H1 (cell line): Measurements from ENCODE around the gene ZNF586. TPM values are rescaled to one million over a fixed set of nuclear protein-coding genes. Genes with fewer than 3 reads are reported as not detected.
"Not testable (repeated sequence)": the region's sequence is repeated elsewhere in the genome, so short reads cannot be mapped to it uniquely, and the experiment has no call there.

ENCODE experiments used
- CTCF ChIA-PET: fragments of 300-600 bp; sonication (Branson Sonifier 250); formaldehyde crosslinking; loops from one replicate; lab custom pipeline; 2021; ENCODE audit not compliant: partially characterized antibody; lab: Charles Lee
- POLR2A ChIA-PET: fragments of 300-600 bp; sonication (Branson Sonifier 250); formaldehyde crosslinking; loops from one replicate; lab custom pipeline; 2021; ENCODE audit warnings: inconsistent platforms; ENCODE audit not compliant: partially characterized antibody; lab: Charles Lee
- DNase-seq, 2 experiments: peaks; one replicate each; pipeline versions ENCODE4 v3.0.0 to v3.0.0-alpha.2; 2010 to 2022; ENCODE audit warnings: low spot score in 2 of 2, low read depth in 1 of 2, mixed read lengths in 1 of 2
- FAIRE-seq: peaks from 2 replicates; lab custom pipeline; 2011; peaks lifted over from hg19 to GRCh38; lab: Jason Lieb, UNC
- H2AFZ ChIP-seq: 2 replicates; pipeline ENCODE4 v1.8.1; 2012; ENCODE audit warnings: low read length, inconsistent platforms
- H2AK5ac ChIP-seq: 2 replicates; pipeline ENCODE4 v1.6.1; 2013; ENCODE audit warnings: low read depth, low read length
- H2BK120ac ChIP-seq: replicated peaks from 2 replicates; pipeline ENCODE3; 2013; ENCODE audit warnings: low read depth, low read length, inconsistent platforms
- H2BK12ac ChIP-seq: 2 replicates; pipeline ENCODE4 v1.6.1; 2013; ENCODE audit warnings: low read depth, low read length
- H2BK15ac ChIP-seq: 2 replicates; pipeline ENCODE4 v1.6.1; 2013; ENCODE audit warnings: low read length
- H2BK20ac ChIP-seq: 2 replicates; pipeline ENCODE4 v1.6.1; 2013; ENCODE audit warnings: low read length
- H2BK5ac ChIP-seq: 2 replicates; pipeline ENCODE4 v1.6.1; 2013; ENCODE audit warnings: low read depth, low read length
- H3K14ac ChIP-seq: 2 replicates; pipeline ENCODE4 v1.6.1; 2013; ENCODE audit warnings: inconsistent platforms; ENCODE audit not compliant: insufficient read length
- H3K18ac ChIP-seq: 2 replicates; pipeline ENCODE4 v1.6.1; 2013; ENCODE audit warnings: low read length; ENCODE audit errors: extremely low read depth
- H3K23ac ChIP-seq: 2 replicates; pipeline ENCODE4 v1.6.1; 2013; ENCODE audit warnings: inconsistent platforms; ENCODE audit not compliant: insufficient read length
- H3K23me2 ChIP-seq: 2 replicates; pipeline ENCODE4 v1.6.1; 2013; ENCODE audit warnings: low read depth, low read length
- H3K27ac ChIP-seq: 2 replicates; pipeline ENCODE4 v1.6.1; 2011; ENCODE audit warnings: low read depth, low read length, inconsistent platforms
- H3K27me3 ChIP-seq, 4 experiments: replicated peaks in 1 of 4; 1 replicate in 1 of 4; 2 replicates in 3 of 4; pipeline versions ENCODE4 v1.6.1 to v1.8.1; 2011 to 2013; ENCODE audit warnings: low read length in 3 of 4, mild to moderate bottlenecking in 3 of 4, inconsistent platforms in 2 of 4, mixed read lengths in 2 of 4, moderate library complexity in 1 of 4; ENCODE audit not compliant: control insufficient read depth in 3 of 4, insufficient read depth in 3 of 4; ENCODE audit errors: extremely low read depth in 1 of 4
- H3K36me3 ChIP-seq, 4 experiments: 2 replicates each; pipeline versions ENCODE4 v1.6.1 to v1.8.1; 2011 to 2013; ENCODE audit warnings: mild to moderate bottlenecking in 4 of 4, low read length in 3 of 4, moderate library complexity in 2 of 4, control low read depth in 1 of 4, inconsistent platforms in 1 of 4; ENCODE audit not compliant: insufficient read depth in 4 of 4, control insufficient read depth in 2 of 4
- H3K4ac ChIP-seq: replicated peaks from 2 replicates; pipeline ENCODE3; 2013; ENCODE audit warnings: low read length, low read depth, mixed read lengths, inconsistent platforms; ENCODE audit not compliant: insufficient read length
- H3K4me1 ChIP-seq, 4 experiments: replicated peaks in 1 of 4; 1 replicate in 1 of 4; 2 replicates in 3 of 4; pipeline versions ENCODE4 v1.6.1 to v1.8.1; 2011 to 2013; ENCODE audit warnings: low read length in 3 of 4, inconsistent platforms in 2 of 4, mixed read lengths in 1 of 4; ENCODE audit not compliant: insufficient read depth in 4 of 4, control insufficient read depth in 3 of 4
- H3K4me2 ChIP-seq, 2 experiments: 2 replicates each; pipeline versions ENCODE4 v1.6.1 to v1.8.1; 2011 to 2013; ENCODE audit warnings: low read depth in 2 of 2, low read length in 2 of 2, control low read depth in 1 of 2, inconsistent platforms in 1 of 2, mild to moderate bottlenecking in 1 of 2; ENCODE audit not compliant: insufficient read depth in 1 of 2
- H3K4me3 ChIP-seq, 4 experiments: fragments of 200-600, 300-600 bp in 1 of 4; sonication (generic), shearing (Covaris generic), sonication (Bioruptor Twin) in 1 of 4; 2 replicates each; pipeline versions ENCODE4 v1.5.1 to v1.8.1; 2011 to 2016; ENCODE audit warnings: low read length in 4 of 4, low read depth in 3 of 4, control low read depth in 2 of 4, inconsistent platforms in 2 of 4, mild to moderate bottlenecking in 2 of 4, mixed read lengths in 1 of 4, moderate library complexity in 1 of 4; ENCODE audit not compliant: insufficient read depth in 2 of 4; ENCODE audit errors: extremely low read depth in 1 of 4
- H3K56ac ChIP-seq: replicated peaks from 2 replicates; pipeline ENCODE3; 2013; ENCODE audit warnings: low read depth, mild to moderate bottlenecking, mixed read lengths, low read length, inconsistent platforms; ENCODE audit not compliant: insufficient read length
- H3K79me1 ChIP-seq: 2 replicates; pipeline ENCODE4 v1.6.1; 2013; ENCODE audit warnings: low read depth, low read length, control low read depth
- H3K79me2 ChIP-seq, 2 experiments: 2 replicates each; pipeline versions ENCODE4 v1.6.1 to v1.8.1; 2012 to 2013; ENCODE audit warnings: low read length in 2 of 2, mild to moderate bottlenecking in 2 of 2, inconsistent platforms in 1 of 2; ENCODE audit not compliant: insufficient read depth in 2 of 2, control insufficient read depth in 1 of 2
- H3K9ac ChIP-seq, 4 experiments: replicated peaks in 1 of 4; 1 replicate in 1 of 4; 2 replicates in 3 of 4; pipeline versions ENCODE4 v1.6.1 to v1.8.1; 2011 to 2013; ENCODE audit warnings: low read depth in 3 of 4, low read length in 3 of 4, control low read depth in 2 of 4, mild to moderate bottlenecking in 2 of 4, moderate library complexity in 2 of 4, inconsistent platforms in 1 of 4; ENCODE audit errors: extremely low read depth in 1 of 4
- H3K9me3 ChIP-seq, 2 experiments: 2 replicates each; pipeline versions ENCODE4 v1.6.1 to v1.8.1; 2012 to 2013; ENCODE audit warnings: mild to moderate bottlenecking in 2 of 2, moderate library complexity in 2 of 2, control low read depth in 1 of 2, inconsistent platforms in 1 of 2, low read depth in 1 of 2, low read length in 1 of 2, mixed read lengths in 1 of 2; ENCODE audit not compliant: insufficient read depth in 2 of 2
- H4K20me1 ChIP-seq, 2 experiments: replicated peaks in 1 of 2; 2 replicates each; pipeline versions ENCODE3 to v1.8.1; 2011 to 2013; ENCODE audit warnings: inconsistent platforms in 2 of 2, low read length in 2 of 2, mild to moderate bottlenecking in 1 of 2; ENCODE audit not compliant: insufficient read depth in 2 of 2, control insufficient read depth in 1 of 2
- H4K5ac ChIP-seq: 2 replicates; pipeline ENCODE4 v1.6.1; 2013; ENCODE audit warnings: low read length, low read depth, mixed read lengths, inconsistent platforms; ENCODE audit not compliant: insufficient read length
- H4K8ac ChIP-seq: 2 replicates; pipeline ENCODE4 v1.8.0; 2013; ENCODE audit warnings: mild to moderate bottlenecking, moderate library complexity, low read length, inconsistent platforms; ENCODE audit not compliant: insufficient read depth; ENCODE audit errors: extremely low read depth
- H4K91ac ChIP-seq: replicated peaks from 2 replicates; pipeline ENCODE3; 2013; ENCODE audit warnings: low read length, mixed read lengths, inconsistent platforms; ENCODE audit not compliant: insufficient read length
- WGBS, 2 experiments: shearing (Covaris generic) in 1 of 2; methylation state at CpG; one replicate each; pipeline versions ENCODE4 v1.1.6 to v1.1.7; 2013 to 2015; ENCODE audit warnings: low lambda C conversion rate in 2 of 2, mixed read lengths in 2 of 2, inconsistent platforms in 1 of 2, low coverage in 1 of 2, missing lambda C conversion rate in 1 of 2; ENCODE audit not compliant: insufficient replicate concordance in 2 of 2, insufficient coverage in 1 of 2, insufficient read length in 1 of 2; ENCODE audit errors: extremely low coverage in 1 of 2, missing lambda C conversion rate in 1 of 2; 5-methylcytosine and 5-hydroxymethylcytosine counted together
- polyA plus RNA-seq, 7 experiments: library from polyadenylated mRNA; depleted of rRNA in 3 of 7; stranded (reverse) in 5 of 7; unstranded in 2 of 7; fragments of >200 nt in 5 of 7; fragments of 200-250 nt in 2 of 7; gene quantifications; 1 replicate in 5 of 7; 2 replicates in 1 of 7; 4 replicates in 1 of 7; pipeline versions ENCODE4 v1.2.1 to v1.2.3, GENCODE V29; 2011 to 2013; ENCODE audit warnings: missing spikeins in 2 of 7, mixed read lengths in 2 of 7
- total RNA-seq: library from RNA; stranded (reverse); fragmentation: NEBNext Ultra II Directional; extraction: Animal tissue kit (Norgen Biotek cat#: 25700); gene quantifications from 2 replicates; pipeline ENCODE4 v1.2.1, GENCODE V29; 2021

ZNF586 gene
- total and polyA plus RNA-seq, 2 of the 8 experiments (the other 6 are each of a cell fraction or from before 2014, with no cell fraction given): 8.1 to 15.5 TPM

DNA sequence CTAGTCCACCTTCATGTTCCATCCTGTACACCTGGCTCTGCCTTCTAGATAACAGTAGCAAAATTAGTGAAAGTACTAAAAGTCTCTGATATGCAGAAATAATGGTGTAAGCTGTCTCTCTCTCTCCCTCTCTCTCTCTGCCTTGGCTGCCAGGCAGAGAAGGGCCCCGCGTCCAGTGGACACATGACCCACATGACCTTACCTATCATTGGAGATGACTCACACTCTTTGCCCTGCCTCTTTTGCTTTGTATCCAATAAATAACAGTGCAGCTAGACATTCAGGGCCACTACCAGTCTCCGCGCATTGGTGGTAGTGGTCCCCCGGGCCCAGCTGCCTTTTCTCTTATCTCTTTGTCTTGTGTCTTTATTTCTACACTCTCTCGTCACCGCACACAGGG is 30.7 kb upstream of the ZNF586 start:
- H3K18ac ChIP-seq, H3K36me3 ChIP-seq, H3K27ac ChIP-seq, H2BK15ac ChIP-seq, H3K27me3 ChIP-seq, H2AFZ ChIP-seq, H3K79me2 ChIP-seq, H3K79me1 ChIP-seq, H3K23ac ChIP-seq, DNase-seq, H3K14ac ChIP-seq, H2BK20ac ChIP-seq, H3K4ac ChIP-seq, H2AK5ac ChIP-seq, H3K9ac ChIP-seq, H3K23me2 ChIP-seq, FAIRE-seq, H4K91ac ChIP-seq, H3K4me2 ChIP-seq, H3K56ac ChIP-seq, H4K20me1 ChIP-seq, H4K5ac ChIP-seq, H4K8ac ChIP-seq, H2BK12ac ChIP-seq, H2BK5ac ChIP-seq, H3K4me3 ChIP-seq, H3K9me3 ChIP-seq, H3K4me1 ChIP-seq, H2BK120ac ChIP-seq: not testable (repeated sequence)
- 90% methylated on average over 7 of the region's 7 CpGs; no CpG with 5 or more reads in 1 of the 2 experiments for WGBS, 2 experiments
- CTCF ChIA-PET: interaction anchor here (0.6 to 2.0 kb wide), 8 partner anchors 10 to 165 kb away, joined by 3 to 6 read pairs (median 3); partner anchors contain the start of gene ZNF671
- POLR2A ChIA-PET: interaction anchor here (1.2 to 1.7 kb wide), 5 partner anchors 30 to 129 kb away, joined by 3 to 9 read pairs (median 5); partner anchors contain the start of gene ZNF154
